ENCODE measurements around the gene TRIM3. TPM values are rescaled to one million over a fixed set of nuclear protein-coding genes. Genes with fewer than 3 reads are reported as not detected.

Gene TRIM3
- 13.8 to 22.2 TPM (median 20.0 TPM) in 5 replicates for total RNA-seq (2022; extraction: Qiagen RNA extraction)

GRCh38 chr11:6473451-6474412 is at the start of gene TRIM3:
Gene TRIM3 (minus strand): TSS chr11:6473941. CDS start chr11:6465695, 8,246 bp downstream.

DNA sequence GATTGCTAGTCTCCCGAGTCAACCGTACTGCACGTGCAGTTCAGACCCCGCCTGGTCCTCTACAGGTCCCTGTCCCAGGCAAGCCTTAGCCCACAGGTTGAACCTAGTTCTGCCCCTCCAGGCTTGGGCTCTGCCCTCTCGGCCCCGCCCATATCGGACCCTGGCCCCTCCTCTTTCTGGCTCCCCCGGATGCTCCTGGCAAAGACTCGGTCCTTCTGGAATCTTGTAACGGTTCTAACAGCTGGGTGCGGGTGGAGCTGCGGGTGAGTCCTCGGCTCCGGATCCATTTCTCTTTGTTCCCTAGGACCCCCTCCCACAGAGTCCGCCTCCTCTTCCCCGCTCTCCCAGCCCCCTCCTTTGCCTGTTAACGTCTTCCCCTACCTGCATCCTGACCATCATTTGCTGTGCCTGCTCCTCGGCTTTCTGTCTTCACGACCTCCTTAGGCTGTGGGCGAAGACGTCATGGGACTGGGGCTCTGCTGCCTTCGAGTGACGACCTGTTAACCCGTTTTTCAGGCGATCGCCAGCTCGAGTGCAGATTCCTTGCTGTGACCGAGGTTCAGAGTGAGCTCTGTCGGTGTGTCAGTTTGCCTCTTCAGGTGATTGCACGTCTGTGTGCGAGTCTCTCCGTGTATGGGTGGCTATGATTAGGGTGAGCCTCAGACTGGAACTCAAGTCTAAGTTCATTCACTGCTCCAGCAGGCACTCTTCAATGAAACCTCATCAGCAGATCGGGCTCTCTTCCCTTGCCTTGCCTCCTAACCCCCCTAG is 23.5 kb upstream of the TRIM3 start, which contains the start of gene DNHD1:
Gene DNHD1 (plus strand): TSS at position 212 of the 771 bp plus-strand sequence. CDS start 936 bp downstream, outside the sequence.

GRCh38 chr11:6481012-6481923 is 7.5 kb upstream of the TRIM3 start, which contains the start of the genes ARFIP2 and TIMM10B:
Gene ARFIP2 (minus strand): TSS chr11:6481331. CDS start chr11:6480421, 910 bp downstream.
Gene TIMM10B (plus strand): TSS chr11:6481501. CDS start chr11:6481517, 16 bp downstream.

DNA sequence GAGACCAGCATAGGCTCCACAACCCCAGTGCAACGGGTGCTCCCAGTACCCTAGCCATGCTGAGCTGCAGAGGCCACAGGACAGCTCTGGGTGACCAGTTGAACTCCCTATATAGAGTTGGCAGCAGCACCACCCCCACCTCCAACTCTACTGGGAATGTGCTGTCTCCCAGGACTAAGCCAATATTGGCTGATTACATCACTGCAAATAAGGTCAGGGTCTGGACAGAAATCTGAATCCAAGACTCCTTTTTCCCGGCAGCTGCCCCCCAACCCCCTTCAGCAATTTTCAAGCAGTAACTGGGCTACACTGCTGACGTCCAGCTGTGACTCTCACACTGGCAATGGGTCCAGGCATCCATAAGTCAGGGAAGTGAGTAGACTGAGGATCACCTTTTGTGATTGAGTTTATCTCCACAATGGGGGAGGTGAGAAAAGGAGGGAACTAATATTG is 32.8 kb downstream of the TRIM3 start, which contains the start of gene HPX:
Gene HPX (minus strand): TSS at position 82 of the 453 bp plus-strand sequence. CDS start 24 bp downstream, at position 58.

DNA sequence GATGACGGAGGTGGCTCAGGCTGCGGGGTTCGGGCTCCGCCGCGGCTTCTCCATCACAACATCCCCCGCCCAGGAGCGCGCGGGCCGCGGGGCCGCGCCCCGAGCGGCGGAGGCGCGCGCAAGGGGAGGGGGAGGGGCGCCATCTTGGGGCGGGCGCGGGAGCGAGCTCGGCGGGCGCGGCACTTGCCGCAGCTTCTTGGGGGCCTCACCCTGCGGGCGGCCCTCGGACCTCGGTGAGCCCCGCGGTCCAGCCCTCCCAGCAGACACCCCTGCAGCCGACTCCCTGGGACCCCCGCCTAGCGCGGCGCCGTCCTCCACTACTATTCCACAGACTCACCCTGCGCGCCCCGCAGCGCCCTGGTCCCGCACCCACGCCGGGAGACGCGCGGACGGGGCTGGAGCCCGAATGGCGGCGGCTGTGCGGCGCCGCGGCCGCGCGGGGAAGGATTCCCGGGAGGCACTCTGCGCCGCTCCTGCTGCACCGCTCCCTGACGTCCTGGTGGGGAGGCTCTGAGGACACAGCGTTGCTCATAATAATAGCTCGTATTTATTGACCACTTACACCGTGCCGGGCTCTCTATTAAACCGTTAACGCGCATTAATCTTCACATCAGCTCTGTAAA is 54.6 kb downstream of the TRIM3 start, which contains the start of gene APBB1:
Gene APBB1 (minus strand): TSS at position 86 of the 623 bp plus-strand sequence. CDS start 7,747 bp downstream, outside the sequence.

Other genes starting within 250 kb of the TRIM3 start
- 11.9 to 18.8 TPM (median 17.6 TPM) in 5 replicates for gene FHIP1B, start 239.3 kb downstream of the TRIM3 start, total RNA-seq (2022; extraction: Qiagen RNA extraction)
- 0.11 TPM in 1 of 5 replicates, not detected in the others for gene CNGA4, start 234.9 kb downstream of the TRIM3 start, total RNA-seq (2022; extraction: Qiagen RNA extraction)
- not detected in 5 replicates for gene CCKBR, start 214.1 kb downstream of the TRIM3 start, total RNA-seq (2022; extraction: Qiagen RNA extraction)
- gene CAVIN3, start 153.4 kb downstream of the TRIM3 start, total RNA-seq (2022; extraction: Qiagen RNA extraction) = 25.3 to 34.4 TPM (median 28.6 TPM) in 5 replicates
- gene SMPD1, start 83.5 kb downstream of the TRIM3 start, total RNA-seq (2022; extraction: Qiagen RNA extraction) = 9.3 to 11.4 TPM (median 10.9 TPM) in 5 replicates
- gene APBB1, start 54.8 kb downstream of the TRIM3 start, total RNA-seq (2022; extraction: Qiagen RNA extraction) = 18.0 to 19.7 TPM (median 18.6 TPM) in 5 replicates
- 0.27 to 0.75 TPM (median 0.59 TPM) in 5 replicates for gene HPX, start 33.0 kb downstream of the TRIM3 start, total RNA-seq (2022; extraction: Qiagen RNA extraction)
- 52.0 to 56.2 TPM (median 52.8 TPM) in 5 replicates for gene ARFIP2, start 7.4 kb upstream of the TRIM3 start, total RNA-seq (2022; extraction: Qiagen RNA extraction)
- gene TIMM10B, start 7.6 kb upstream of the TRIM3 start, total RNA-seq (2022; extraction: Qiagen RNA extraction) = 24.5 to 32.9 TPM (median 31.0 TPM) in 5 replicates
- gene DNHD1, start 23.3 kb upstream of the TRIM3 start, total RNA-seq (2022; extraction: Qiagen RNA extraction) = 2.2 to 4.1 TPM (median 3.3 TPM) in 5 replicates
- 28.7 to 36.9 TPM (median 31.5 TPM) in 5 replicates for gene RRP8, start 129.7 kb upstream of the TRIM3 start, total RNA-seq (2022; extraction: Qiagen RNA extraction)
- gene ILK, start 129.8 kb upstream of the TRIM3 start, total RNA-seq (2022; extraction: Qiagen RNA extraction) = 106 to 120 TPM (median 115 TPM) in 5 replicates
- gene TAF10, start 138.3 kb upstream of the TRIM3 start, total RNA-seq (2022; extraction: Qiagen RNA extraction) = 205 to 228 TPM (median 219 TPM) in 5 replicates
- gene TPP1, start 145.5 kb upstream of the TRIM3 start, total RNA-seq (2022; extraction: Qiagen RNA extraction) = 40.1 to 48.0 TPM (median 45.5 TPM) in 5 replicates
- gene DCHS1, start 181.9 kb upstream of the TRIM3 start, total RNA-seq (2022; extraction: Qiagen RNA extraction) = 0.06 to 0.12 TPM (median 0.10 TPM) in 5 replicates
- 86.2 to 114 TPM (median 99.7 TPM) in 5 replicates for gene MRPL17, start 209.4 kb upstream of the TRIM3 start, total RNA-seq (2022; extraction: Qiagen RNA extraction)